ENCODE results near the gene STAM2.
A peak's percentile ranks its signal among the peaks of the same experiment; 100 is the strongest.

Gene STAM2

DNA sequence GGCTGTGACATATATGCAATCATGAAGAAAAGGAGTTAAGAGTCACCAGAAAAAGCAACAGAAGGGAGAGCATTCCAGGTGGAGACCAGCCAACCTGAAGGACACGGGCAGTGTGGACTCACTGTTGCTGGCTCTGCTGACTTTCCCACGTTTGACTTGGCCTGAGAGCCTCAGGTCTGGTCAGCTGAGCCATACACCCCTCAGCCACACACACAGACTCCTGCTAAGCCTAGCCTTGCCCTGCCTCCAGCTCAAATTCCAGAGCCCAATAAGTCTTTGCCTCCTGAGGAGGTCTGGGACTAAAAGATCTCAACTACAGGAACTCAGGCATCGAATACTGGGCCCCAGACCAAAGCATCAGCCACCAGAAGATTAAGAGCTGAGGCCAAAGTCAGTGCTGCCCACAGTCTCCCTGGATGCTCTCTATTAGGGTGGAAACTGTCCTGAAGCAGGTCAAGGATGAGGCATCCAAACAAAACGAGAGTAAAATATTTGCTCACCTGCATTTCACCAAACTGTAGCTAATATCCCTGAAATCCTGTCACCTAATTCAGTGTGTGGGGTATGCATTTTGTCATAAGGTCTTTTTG is 100.0 kb downstream of the STAM2 start:
- DNase-seq (ENCODE audit: low read depth in 2 of 2): no peak
- TF ChIP-seq, protein P1, sequence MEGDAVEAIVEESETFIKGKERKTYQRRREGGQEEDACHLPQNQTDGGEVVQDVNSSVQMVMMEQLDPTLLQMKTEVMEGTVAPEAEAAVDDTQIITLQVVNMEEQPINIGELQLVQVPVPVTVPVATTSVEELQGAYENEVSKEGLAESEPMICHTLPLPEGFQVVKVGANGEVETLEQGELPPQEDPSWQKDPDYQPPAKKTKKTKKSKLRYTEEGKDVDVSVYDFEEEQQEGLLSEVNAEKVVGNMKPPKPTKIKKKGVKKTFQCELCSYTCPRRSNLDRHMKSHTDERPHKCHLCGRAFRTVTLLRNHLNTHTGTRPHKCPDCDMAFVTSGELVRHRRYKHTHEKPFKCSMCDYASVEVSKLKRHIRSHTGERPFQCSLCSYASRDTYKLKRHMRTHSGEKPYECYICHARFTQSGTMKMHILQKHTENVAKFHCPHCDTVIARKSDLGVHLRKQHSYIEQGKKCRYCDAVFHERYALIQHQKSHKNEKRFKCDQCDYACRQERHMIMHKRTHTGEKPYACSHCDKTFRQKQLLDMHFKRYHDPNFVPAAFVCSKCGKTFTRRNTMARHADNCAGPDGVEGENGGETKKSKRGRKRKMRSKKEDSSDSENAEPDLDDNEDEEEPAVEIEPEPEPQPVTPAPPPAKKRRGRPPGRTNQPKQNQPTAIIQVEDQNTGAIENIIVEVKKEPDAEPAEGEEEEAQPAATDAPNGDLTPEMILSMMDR (IDR thresholded peaks at IDR 0.05; ENCODE audit: low read depth, low read length): no peak

DNA sequence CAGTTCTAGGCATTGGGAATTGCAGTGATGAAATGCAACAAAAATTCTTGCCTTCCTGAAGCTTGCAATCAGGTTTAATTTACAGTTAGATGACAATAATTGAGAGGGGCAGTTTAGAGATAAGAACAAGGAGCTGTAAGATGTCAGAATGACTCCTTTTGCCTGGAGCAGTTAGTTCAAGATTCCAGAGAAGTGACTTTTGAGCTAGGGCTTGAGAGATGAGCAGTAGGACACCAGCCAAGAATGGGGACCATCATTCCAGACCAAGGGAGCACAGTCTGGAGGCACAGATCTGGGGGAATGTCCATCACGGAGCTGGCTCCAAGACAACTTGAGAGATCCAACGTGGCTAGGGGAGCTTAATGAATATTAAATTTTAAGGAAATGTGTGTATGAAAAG is 103.6 kb downstream of the STAM2 start:
- TF ChIP-seq, protein P1 (IDR thresholded peaks at IDR 0.05; ENCODE audit: low read depth, low read length): no peak
- no peak for DNase-seq (ENCODE audit: low read depth in 2 of 2)
- H3K4me3 ChIP-seq (replicated peaks in 1 of 2; ENCODE audit: low read depth in 2 of 2, low read length in 2 of 2): no peak overlapping the region

More for the DNA sequence above, 100.0 kb downstream of the STAM2 start:
- H3K4me3 ChIP-seq (replicated peaks in 1 of 2; ENCODE audit: low read depth in 2 of 2, low read length in 2 of 2): no peak overlapping the region

- no peak for DNase-seq (ENCODE audit: low read depth in 2 of 2)
- no peak overlapping the region for H3K4me3 ChIP-seq (replicated peaks in 1 of 2; ENCODE audit: low read depth in 2 of 2, low read length in 2 of 2)
- TF ChIP-seq, protein P1 (IDR thresholded peaks at IDR 0.05; ENCODE audit: low read depth, low read length): no peak
These were observed 104.0 kb downstream of the STAM2 start for GRCh38 chr2:152071518-152071917.

DNA sequence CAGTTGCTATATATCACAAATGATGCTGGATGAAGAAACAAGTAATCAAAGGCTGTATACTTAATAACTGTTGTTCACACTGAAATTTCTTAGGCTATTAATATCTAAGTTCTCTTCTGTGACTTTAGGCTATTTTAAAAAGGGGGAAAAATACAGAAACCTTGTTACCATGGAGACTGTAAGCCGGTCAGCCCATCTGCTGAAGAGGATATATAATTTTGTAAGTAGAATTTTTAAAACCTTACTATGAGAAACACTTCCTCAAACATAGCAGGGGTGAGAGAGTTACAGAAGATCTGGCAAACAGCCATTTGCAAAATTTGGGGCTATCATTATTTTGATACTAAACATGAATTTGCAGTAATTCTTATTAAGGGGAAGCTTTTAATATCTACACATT is 104.5 kb downstream of the STAM2 start:
- no peak overlapping the region for H3K4me3 ChIP-seq (replicated peaks in 1 of 2; ENCODE audit: low read depth in 2 of 2, low read length in 2 of 2)
- TF ChIP-seq, protein P1 (IDR thresholded peaks at IDR 0.05; ENCODE audit: low read depth, low read length): no peak
- DNase-seq (ENCODE audit: low read depth in 2 of 2): no peak

GRCh38 chr2:152068226-152068625 is 107.3 kb downstream of the STAM2 start:
- DNase-seq (ENCODE audit: low read depth in 2 of 2): no peak
- H3K4me3 ChIP-seq (replicated peaks in 1 of 2; ENCODE audit: low read depth in 2 of 2, low read length in 2 of 2): no peak overlapping the region
- TF ChIP-seq, protein P1 (IDR thresholded peaks at IDR 0.05; ENCODE audit: low read depth, low read length): no peak

DNA sequence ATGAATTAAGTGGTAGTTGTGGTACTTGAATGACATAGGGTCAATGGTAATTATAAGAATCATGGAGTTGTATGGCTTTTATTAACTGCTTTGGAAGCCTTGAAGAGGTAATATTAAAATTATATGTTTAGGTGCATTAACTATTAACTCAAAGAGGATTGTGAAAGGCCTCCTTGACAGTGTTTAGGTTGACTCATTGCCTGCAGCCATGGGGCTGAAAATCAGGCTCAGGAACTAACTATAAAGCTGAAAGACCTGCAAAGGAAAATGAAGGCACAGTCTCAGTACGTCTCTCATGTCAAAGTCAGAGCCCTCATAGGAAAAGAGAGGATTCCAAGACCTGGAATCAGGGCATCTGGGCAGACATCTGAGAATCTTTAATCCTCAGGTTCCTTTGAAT is 107.7 kb downstream of the STAM2 start:
- peak in 1 of 2 donors; percentile 10 for DNase-seq (ENCODE audit: low read depth in 2 of 2)
- no peak overlapping the region for H3K4me3 ChIP-seq (replicated peaks in 1 of 2; ENCODE audit: low read depth in 2 of 2, low read length in 2 of 2)
- TF ChIP-seq, protein P1 (IDR thresholded peaks at IDR 0.05; ENCODE audit: low read depth, low read length): no peak
